MCF 10A (cell line): ENCODE results near the gene HIGD2A. TPM values are rescaled to one million over a fixed set of nuclear protein-coding genes. Genes with fewer than 3 reads are reported as not detected.

ENCODE experiments used
- BruUV-seq: library from RNA; stranded (reverse); fragments of 400-500 nt; replicated peaks from 2 replicates; lab custom pipeline; 2021; lab: Mats Ljungman, UMichigan
- CTCF ChIA-PET: fragments of 300-600 bp; sonication (Branson Sonifier 250); formaldehyde crosslinking; extraction: SDS; loops from one replicate; lab custom pipeline; 2021; ENCODE audit warnings: antibody characterized with exemption, inconsistent platforms; lab: Yijun Ruan, JAX
- POLR2A ChIA-PET: fragments of 300-600, 350-650 bp; sonication (Branson Sonifier 250); formaldehyde crosslinking; extraction: SDS; loops from one replicate; lab custom pipeline; 2020; ENCODE audit warnings: antibody characterized with exemption, inconsistent platforms; lab: Yijun Ruan, JAX
- DNase-seq: peaks from one replicate; pipeline ENCODE4 v3.0.0-alpha.2; 2018; ENCODE audit not compliant: unreplicated experiment
- H3K27ac Mint-ChIP-seq: one replicate; pipeline ENCODE4 v1.8.0; 2022; ENCODE audit warnings: mild to moderate bottlenecking, low read depth, mixed read lengths; ENCODE audit not compliant: unreplicated experiment
- H3K27me3 Mint-ChIP-seq: one replicate; pipeline ENCODE4 v1.8.0; 2022; ENCODE audit warnings: mixed read lengths; ENCODE audit not compliant: insufficient read depth, unreplicated experiment
- H3K36me3 Mint-ChIP-seq: one replicate; pipeline ENCODE4 v1.8.0; 2022; ENCODE audit warnings: mild to moderate bottlenecking, moderate library complexity, mixed read lengths; ENCODE audit not compliant: insufficient read depth, unreplicated experiment
- H3K4me1 Mint-ChIP-seq: one replicate; pipeline ENCODE4 v1.8.0; 2022; ENCODE audit warnings: mixed read lengths; ENCODE audit not compliant: insufficient read depth, unreplicated experiment
- H3K4me3 Mint-ChIP-seq: one replicate; pipeline ENCODE4 v1.8.0; 2022; ENCODE audit warnings: mild to moderate bottlenecking, moderate library complexity, mixed read lengths; ENCODE audit not compliant: unreplicated experiment
- H3K9me3 Mint-ChIP-seq: one replicate; pipeline ENCODE4 v1.8.0; 2022; ENCODE audit warnings: mixed read lengths; ENCODE audit not compliant: unreplicated experiment
- intact Hi-C: fragments of 100-400 bp; cut with micrococcal nuclease; formaldehyde crosslinking; loops from 2 replicates; pipeline ENCODE4 v1.14.1; 2022
- total RNA-seq: library from RNA; stranded (reverse); gene quantifications from 2 replicates; pipeline ENCODE4 v1.2.3, GENCODE V29; 2022
- TF ChIP-seq, protein P1 (sequence below): fragments of 200-600 bp; IDR thresholded peaks from one replicate; pipeline ENCODE4 v1.8.0; 2022; ENCODE audit warnings: antibody characterized with exemption, mild to moderate bottlenecking; ENCODE audit not compliant: unreplicated experiment

The HIGD2A gene
- total RNA-seq, 1 experiment from 2014 or later = 196 TPM

DNA sequence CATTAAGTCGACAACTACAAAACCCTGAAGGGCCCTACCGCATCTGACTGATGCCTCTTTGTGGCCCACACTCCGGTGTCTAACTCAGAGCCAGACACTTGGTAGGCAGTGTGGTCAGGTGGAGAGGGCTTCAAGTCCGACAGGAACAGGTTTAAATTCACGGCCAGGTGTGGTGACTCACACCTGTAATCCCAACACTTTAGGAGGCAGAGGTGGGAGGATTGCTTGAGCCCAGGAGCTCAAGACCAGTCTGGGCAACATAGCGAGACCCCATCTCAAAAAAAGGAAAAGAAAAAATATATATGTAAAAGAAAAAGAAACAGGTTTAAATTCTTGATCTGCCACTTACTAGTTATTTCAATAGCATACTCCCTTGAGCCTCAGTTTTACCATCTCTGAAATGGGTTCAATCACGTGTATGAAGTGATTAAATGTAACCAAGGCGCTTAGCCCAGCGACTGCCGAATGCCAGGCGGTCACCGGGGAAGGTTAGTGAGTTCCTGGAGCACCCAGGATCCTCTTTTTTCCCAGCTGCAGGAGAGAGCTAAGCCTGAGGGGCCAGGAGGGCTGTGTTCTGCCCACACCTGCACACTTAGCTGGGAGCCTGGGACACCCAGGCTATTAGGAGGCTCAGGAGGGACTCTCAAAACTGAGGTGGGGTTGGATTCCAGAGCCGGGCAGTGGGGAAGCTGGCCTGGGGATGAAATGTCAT lies 26.8 kb downstream of the HIGD2A start:
- no TSS peak for BruUV-seq

DNA sequence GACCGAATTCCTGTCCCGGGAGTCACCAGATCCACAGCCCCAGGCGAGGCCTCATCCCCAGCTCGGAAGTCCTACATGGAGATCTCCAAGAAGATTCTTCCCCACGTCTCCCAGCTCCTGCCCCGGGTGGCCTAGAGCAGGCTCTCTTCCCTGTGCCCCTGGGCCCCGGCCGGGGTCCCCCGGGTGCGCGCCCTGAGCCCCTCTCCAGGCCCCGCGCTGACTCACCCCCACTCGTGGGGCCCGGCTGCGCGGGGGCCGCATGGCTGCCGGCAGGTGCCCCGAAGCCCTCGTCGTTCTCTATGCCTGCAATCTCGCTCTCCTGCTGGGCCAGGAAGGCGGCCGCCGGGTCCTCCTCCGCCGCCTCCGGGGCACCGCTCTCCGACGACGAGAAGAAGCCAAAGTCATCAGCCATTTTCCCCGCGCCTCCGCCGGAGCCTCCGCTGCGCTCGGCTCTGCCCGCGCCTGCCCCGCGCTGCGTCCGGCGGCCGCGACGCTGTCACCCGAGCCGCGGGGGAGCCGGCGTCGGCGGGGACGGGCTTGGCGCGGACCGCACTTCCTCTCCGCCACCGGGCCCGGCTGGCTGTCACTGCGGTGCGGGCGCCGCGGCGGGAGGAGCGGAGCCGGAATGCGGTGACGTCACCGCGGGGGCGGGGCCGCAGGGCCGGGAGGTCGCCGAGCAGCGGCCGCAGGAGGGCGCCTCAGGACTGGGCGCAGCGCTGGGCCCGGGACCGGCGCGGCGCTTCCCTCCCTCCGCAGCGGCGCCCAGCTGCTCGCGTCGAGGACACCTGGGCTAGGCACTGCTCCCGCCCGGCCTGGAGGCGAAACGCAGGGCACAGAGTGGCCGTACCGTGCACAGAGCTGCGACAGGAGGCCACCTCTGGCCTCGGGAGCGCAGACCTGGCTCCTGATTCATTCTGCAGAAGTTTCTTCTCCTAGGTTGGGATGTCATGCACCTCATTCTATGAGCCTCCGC lies 27.7 kb downstream of the HIGD2A start, which contains the start of gene CLTB:
Gene CLTB (minus strand): TSS at position 588 of the 973 bp plus-strand sequence. CDS start 176 bp downstream, at position 412.
- peaks cover 7% of the 10 kb centered on the region for H3K9me3 Mint-ChIP-seq
- peaks cover 10% of the 10 kb centered on the region for H3K36me3 Mint-ChIP-seq
- H3K4me3 Mint-ChIP-seq = peak within 1 kb of the TSS; percentile 83
- no peaks in the 10 kb centered on the region for H3K27me3 Mint-ChIP-seq
- BruUV-seq = no TSS peak
- intact Hi-C loops = loop anchor here (1.0 to 5.0 kb wide), 7 partner anchors 32 to 162 kb away; partner anchors contain the start of genes FAF2, KIAA1191 and RNF44
- H3K27ac Mint-ChIP-seq = peak within 1 kb of the TSS; percentile 73
- ChIA-PET POLR2A (interaction anchor here (0.6 to 11.3 kb wide), 35 partner anchors 16 to 606 kb away, joined by 3 to 134 read pairs (median 4); partner anchors contain the start of genes FAF2, HIGD2A, KIAA1191 and NOP16), CTCF (interaction anchor here (0.6 to 6.3 kb wide), 43 partner anchors 10 to 558 kb away, joined by 3 to 83 read pairs (median 4); partner anchors contain the start of genes FAF2, HIGD2A, NOP16 and RNF44)
- peaks cover 51% of the 10 kb centered on the region for H3K4me1 Mint-ChIP-seq
- TF ChIP-seq, protein P1, sequence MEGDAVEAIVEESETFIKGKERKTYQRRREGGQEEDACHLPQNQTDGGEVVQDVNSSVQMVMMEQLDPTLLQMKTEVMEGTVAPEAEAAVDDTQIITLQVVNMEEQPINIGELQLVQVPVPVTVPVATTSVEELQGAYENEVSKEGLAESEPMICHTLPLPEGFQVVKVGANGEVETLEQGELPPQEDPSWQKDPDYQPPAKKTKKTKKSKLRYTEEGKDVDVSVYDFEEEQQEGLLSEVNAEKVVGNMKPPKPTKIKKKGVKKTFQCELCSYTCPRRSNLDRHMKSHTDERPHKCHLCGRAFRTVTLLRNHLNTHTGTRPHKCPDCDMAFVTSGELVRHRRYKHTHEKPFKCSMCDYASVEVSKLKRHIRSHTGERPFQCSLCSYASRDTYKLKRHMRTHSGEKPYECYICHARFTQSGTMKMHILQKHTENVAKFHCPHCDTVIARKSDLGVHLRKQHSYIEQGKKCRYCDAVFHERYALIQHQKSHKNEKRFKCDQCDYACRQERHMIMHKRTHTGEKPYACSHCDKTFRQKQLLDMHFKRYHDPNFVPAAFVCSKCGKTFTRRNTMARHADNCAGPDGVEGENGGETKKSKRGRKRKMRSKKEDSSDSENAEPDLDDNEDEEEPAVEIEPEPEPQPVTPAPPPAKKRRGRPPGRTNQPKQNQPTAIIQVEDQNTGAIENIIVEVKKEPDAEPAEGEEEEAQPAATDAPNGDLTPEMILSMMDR = peak; percentile 90
- peak; percentile 91 for DNase-seq

More for the DNA sequence above, 26.8 kb downstream of the HIGD2A start:
- CTCF ChIA-PET = interaction anchor here (0.6 to 6.3 kb wide), 20 partner anchors 15 to 559 kb away, joined by 3 to 83 read pairs (median 4); partner anchors contain the start of genes FAF2, HIGD2A, NOP16 and RNF44
- peak; percentile 52 for DNase-seq
- H3K4me3 Mint-ChIP-seq = peak overlapping the region; percentile 83
- peak overlapping the region; percentile 73 for H3K27ac Mint-ChIP-seq
- TF ChIP-seq, protein P1 = no peak
- intact Hi-C loops = loop anchor here (2.0 to 5.0 kb wide), 2 partner anchors 55 to 142 kb away; partner anchors contain the start of gene KIAA1191
- peaks cover 59% of the 10 kb centered on the region for H3K4me1 Mint-ChIP-seq
- H3K27me3 Mint-ChIP-seq = no peaks in the 10 kb centered on the region
- POLR2A ChIA-PET = interaction anchor here (0.6 to 11.3 kb wide), 24 partner anchors 15 to 1690 kb away, joined by 3 to 134 read pairs (median 4); partner anchors contain the start of genes FAF2, HIGD2A, KIAA1191 and NOP16
- H3K36me3 Mint-ChIP-seq = peaks cover 14% of the 10 kb centered on the region
- peaks cover 3% of the 10 kb centered on the region for H3K9me3 Mint-ChIP-seq

DNA sequence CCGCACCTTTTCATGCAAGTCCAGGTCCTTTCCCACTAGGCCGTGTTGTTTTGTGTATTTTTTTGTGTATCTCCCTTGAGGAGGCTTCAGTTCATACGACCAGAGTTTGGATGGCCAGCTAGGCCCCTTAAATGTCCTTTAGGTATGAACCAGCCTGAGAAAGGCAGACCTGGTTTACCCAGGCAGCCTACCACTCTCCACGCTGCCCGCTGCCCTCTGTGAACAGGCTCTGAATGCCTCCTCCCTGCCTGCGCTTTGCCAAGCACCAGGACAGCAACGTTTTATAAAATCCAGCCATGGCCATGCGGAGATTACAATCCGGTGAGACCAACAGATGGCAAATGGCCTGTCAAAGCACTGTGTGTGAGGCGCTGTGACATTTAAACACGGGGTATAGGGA lies 28.4 kb downstream of the HIGD2A start:
- TF ChIP-seq, protein P1 = no peak
- CTCF ChIA-PET = interaction anchor here (0.6 to 6.3 kb wide), 33 partner anchors 9 to 188 kb away, joined by 3 to 83 read pairs (median 4); partner anchors contain the start of genes FAF2 and RNF44
- POLR2A ChIA-PET = interaction anchor here (0.6 to 11.3 kb wide), 26 partner anchors 17 to 241 kb away, joined by 3 to 134 read pairs (median 4); partner anchors contain the start of genes FAF2, HIGD2A, KIAA1191 and NOP16
- Mint-ChIP-seq H3K4me3 (peak overlapping the region; percentile 83), H3K36me3 (peaks cover 10% of the 10 kb centered on the region), H3K27me3 (no peaks in the 10 kb centered on the region), H3K9me3 (peaks cover 7% of the 10 kb centered on the region), H3K27ac (no peak overlapping the region), H3K4me1 (peaks cover 43% of the 10 kb centered on the region)
- no peak for DNase-seq
- intact Hi-C loops = loop anchor here (1.0 to 5.0 kb wide), 7 partner anchors 31 to 230 kb away; partner anchors contain the start of genes FAF2, RNF44 and TSPAN17
- BruUV-seq = no TSS peak
